Neutrophil (primary cell): Measurements from ENCODE around the gene ARHGEF6.

ENCODE experiments used
- H3K27ac ChIP-seq: fragments of 200-600 bp; sonication (generic); 2 replicates; pipeline ENCODE4 v1.5.1; 2016; ENCODE audit warnings: mild to moderate bottlenecking, moderate library complexity
- H3K27me3 ChIP-seq: fragments of 200-600 bp; sonication (generic); 2 replicates; pipeline ENCODE4 v1.6.0; 2016; ENCODE audit warnings: mild to moderate bottlenecking
- H3K36me3 ChIP-seq: fragments of 200-600 bp; sonication (generic); 2 replicates; pipeline ENCODE4 v1.5.1; 2017
- H3K4me1 ChIP-seq, 2 experiments: fragments of 200-600 bp in 1 of 2; sonication (generic) in 1 of 2; 1 replicate in 1 of 2; 2 replicates in 1 of 2; pipeline versions ENCODE4 v1.5.1 to v1.6.1; 2013 to 2016; ENCODE audit warnings: low read depth in 1 of 2, low read length in 1 of 2, mild to moderate bottlenecking in 1 of 2, moderate library complexity in 1 of 2; ENCODE audit not compliant: control insufficient read depth in 1 of 2, insufficient read depth in 1 of 2
- H3K4me3 ChIP-seq, 2 experiments: fragments of 200-600 bp in 1 of 2; sonication (generic) in 1 of 2; 1 replicate in 1 of 2; 2 replicates in 1 of 2; pipeline ENCODE4 v1.5.1; 2013 to 2016; ENCODE audit warnings: low read depth in 1 of 2, low read length in 1 of 2, mild to moderate bottlenecking in 1 of 2, moderate library complexity in 1 of 2
- H3K9me3 ChIP-seq: fragments of 200-600 bp; sonication (generic); 2 replicates; pipeline ENCODE4 v1.5.1; 2016
- CTCF ChIP-seq: fragments of 200-600 bp; sonication (generic); IDR thresholded peaks from 2 replicates; pipeline ENCODE4 v1.5.1; 2016; ENCODE audit warnings: antibody characterized with exemption

The ARHGEF6 gene

GRCh38 chrX:136708348-136708747 lies 72.4 kb downstream of the ARHGEF6 start:
- Histone ChIP-seq H3K27ac (no peak overlapping the region), H3K36me3 (peaks cover 52% of the 10 kb centered on the region), H3K4me1 (no peaks in the 10 kb centered on the region), H3K4me3 (no peak overlapping the region), H3K9me3 (no peaks in the 10 kb centered on the region), H3K27me3 (no peaks in the 10 kb centered on the region)
- no peak for TF ChIP-seq CTCF

DNA sequence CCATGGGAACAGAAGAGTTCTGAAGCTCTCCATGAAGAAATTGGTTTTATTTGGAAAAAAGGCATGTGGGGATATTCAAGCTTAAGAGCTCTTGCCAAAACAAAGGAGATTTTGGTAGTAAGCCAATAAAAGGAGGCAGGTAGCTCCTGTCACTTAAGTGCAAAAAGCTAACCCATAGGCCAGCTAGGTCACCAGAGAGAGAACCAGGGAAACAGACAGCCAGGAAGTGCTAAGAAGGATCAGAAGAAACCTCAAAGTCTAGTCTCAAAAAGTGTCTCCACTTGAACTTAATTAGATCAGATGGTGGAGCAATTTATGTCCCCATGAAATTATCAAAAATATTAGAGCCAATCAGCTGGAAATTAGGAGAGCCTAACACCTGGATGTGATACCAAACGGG lies 83.6 kb downstream of the ARHGEF6 start:
- no peak overlapping the region for H3K4me3 ChIP-seq
- H3K4me1 ChIP-seq, result peaks cover 0 to 13% of the 10 kb centered on the region in 2 experiments
- H3K9me3 ChIP-seq, result no peaks in the 10 kb centered on the region
- H3K36me3 ChIP-seq, result peaks cover 3% of the 10 kb centered on the region
- no peak for TF ChIP-seq CTCF
- no peak overlapping the region for H3K27ac ChIP-seq
- H3K27me3 ChIP-seq, result no peaks in the 10 kb centered on the region

GRCh38 chrX:136694431-136695087 lies 86.2 kb downstream of the ARHGEF6 start:
- Histone ChIP-seq H3K4me1 (peaks cover 0 to 5% of the 10 kb centered on the region in 2 experiments), H3K27me3 (no peaks in the 10 kb centered on the region), H3K4me3 (no peak overlapping the region), H3K36me3 (peaks cover 13% of the 10 kb centered on the region), H3K9me3 (no peaks in the 10 kb centered on the region), H3K27ac (no peak overlapping the region)
- TF ChIP-seq CTCF, result no peak

GRCh38 chrX:136692271-136692670 lies 88.5 kb downstream of the ARHGEF6 start:
- no peak for TF ChIP-seq CTCF
- Histone ChIP-seq H3K4me3 (no peak overlapping the region), H3K9me3 (no peaks in the 10 kb centered on the region), H3K36me3 (peaks cover 32% of the 10 kb centered on the region), H3K27me3 (no peaks in the 10 kb centered on the region), H3K4me1 (peaks cover 0 to 1% of the 10 kb centered on the region in 2 experiments), H3K27ac (no peak overlapping the region)

- Histone ChIP-seq H3K9me3 (no peaks in the 10 kb centered on the region), H3K27me3 (no peaks in the 10 kb centered on the region), H3K36me3 (peaks cover 34% of the 10 kb centered on the region), H3K4me1 (no peaks in the 10 kb centered on the region), H3K4me3 (no peak overlapping the region), H3K27ac (no peak overlapping the region)
- no peak for TF ChIP-seq CTCF
Observed at GRCh38 chrX:136691028-136691809, 89.5 kb downstream of the ARHGEF6 start.
